ENCODE data around the gene GIGYF2.

The GIGYF2 gene

GRCh38 chr2:232761301-232761907 lies 64.3 kb downstream of the GIGYF2 start:
- DNase-seq (ENCODE audit: low read depth, low spot score) = peak; percentile 18

- no peak for DNase-seq (ENCODE audit: low read depth, low spot score)
These were observed 70.7 kb downstream of the GIGYF2 start for GRCh38 chr2:232767866-232768265.

GRCh38 chr2:232770207-232770606 lies 73.1 kb downstream of the GIGYF2 start:
- DNase-seq (ENCODE audit: low read depth, low spot score) = no peak

- DNase-seq (ENCODE audit: low read depth, low spot score) = no peak
These were observed 74.7 kb downstream of the GIGYF2 start for GRCh38 chr2:232771870-232772269.

- no peak for DNase-seq (ENCODE audit: low read depth, low spot score)
These were observed 75.4 kb downstream of the GIGYF2 start for GRCh38 chr2:232772531-232772930.

GRCh38 chr2:232773815-232774214 lies 76.7 kb downstream of the GIGYF2 start:
- DNase-seq (ENCODE audit: low read depth, low spot score) = no peak

GRCh38 chr2:232776435-232776834 lies 79.3 kb downstream of the GIGYF2 start, which contains the start of gene KCNJ13:
KCNJ13 (minus strand) TSS chr2:232776565; CDS start chr2:232771362, 5,203 bp downstream.
- DNase-seq (ENCODE audit: low read depth, low spot score) = no peak

- DNase-seq (ENCODE audit: low read depth, low spot score) = no peak
These were observed 80.1 kb downstream of the GIGYF2 start for GRCh38 chr2:232777276-232777675.

GRCh38 chr2:232779465-232779864 lies 82.3 kb downstream of the GIGYF2 start:
- DNase-seq (ENCODE audit: low read depth, low spot score) = no peak

GRCh38 chr2:232779934-232780333 lies 82.8 kb downstream of the GIGYF2 start:
- peak; percentile 13 for DNase-seq (ENCODE audit: low read depth, low spot score)

- no peak for DNase-seq (ENCODE audit: low read depth, low spot score)
These were observed 84.6 kb downstream of the GIGYF2 start for GRCh38 chr2:232781765-232782164.

- no peak for DNase-seq (ENCODE audit: low read depth, low spot score)
These were observed 86.1 kb downstream of the GIGYF2 start for GRCh38 chr2:232783278-232783677.

GRCh38 chr2:232787806-232788205 lies 90.7 kb downstream of the GIGYF2 start:
- no peak for DNase-seq (ENCODE audit: low read depth, low spot score)

- no peak for DNase-seq (ENCODE audit: low read depth, low spot score)
These were observed 92.0 kb downstream of the GIGYF2 start for GRCh38 chr2:232789082-232789481.

GRCh38 chr2:232791518-232791917 lies 94.4 kb downstream of the GIGYF2 start:
- DNase-seq (ENCODE audit: low read depth, low spot score) = no peak

- DNase-seq (ENCODE audit: low read depth, low spot score) = no peak
These were observed 96.1 kb downstream of the GIGYF2 start for GRCh38 chr2:232793271-232793670.

- no peak for DNase-seq (ENCODE audit: low read depth, low spot score)
These were observed 97.8 kb downstream of the GIGYF2 start for GRCh38 chr2:232794981-232795380.

GRCh38 chr2:232795920-232796319 lies 98.8 kb downstream of the GIGYF2 start:
- DNase-seq (ENCODE audit: low read depth, low spot score) = no peak

- DNase-seq (ENCODE audit: low read depth, low spot score) = no peak
These were observed 101.1 kb downstream of the GIGYF2 start for GRCh38 chr2:232798187-232798586.

- no peak for DNase-seq (ENCODE audit: low read depth, low spot score)
These were observed 103.0 kb downstream of the GIGYF2 start for GRCh38 chr2:232800166-232800565.

- no peak for DNase-seq (ENCODE audit: low read depth, low spot score)
These were observed 105.0 kb downstream of the GIGYF2 start for GRCh38 chr2:232802091-232802490.

- DNase-seq (ENCODE audit: low read depth, low spot score) = no peak
These were observed 112.4 kb downstream of the GIGYF2 start for GRCh38 chr2:232809349-232810124.

- no peak for DNase-seq (ENCODE audit: low read depth, low spot score)
These were observed 113.3 kb downstream of the GIGYF2 start for GRCh38 chr2:232810444-232810843.
